ENCODE measurements around the gene GABRD.

GABRD gene

GRCh38 chr1:2047749-2048729 is 28.9 kb downstream of the GABRD start:
- no peak for FAIRE-seq
- DNase-seq (ENCODE audit: insufficient read length, low spot score) = no peak
- no peak for TF ChIP-seq CTCF (IDR thresholded peaks at IDR 0.05; ENCODE audit: insufficient read depth, missing control alignments)

- DNase-seq (ENCODE audit: insufficient read length, low spot score) (no peak), FAIRE-seq (no peak)
- TF ChIP-seq CTCF (IDR thresholded peaks at IDR 0.05; ENCODE audit: insufficient read depth, missing control alignments) = no peak
Observed at GRCh38 chr1:2049225-2049717, 30.1 kb downstream of the GABRD start.

- no peak for TF ChIP-seq CTCF (IDR thresholded peaks at IDR 0.05; ENCODE audit: insufficient read depth, missing control alignments)
- DNase-seq (ENCODE audit: insufficient read length, low spot score) = peak; percentile 51
- FAIRE-seq = no peak
Observed at GRCh38 chr1:2049718-2050431, 30.7 kb downstream of the GABRD start, which contains the start of gene PRKCZ. TSS of gene PRKCZ (plus strand) at chr1:2050411. CDS start at chr1:2050631, 220 bp downstream.

GRCh38 chr1:2050461-2050792 is 31.3 kb downstream of the GABRD start:
- no peak for FAIRE-seq
- no peak for DNase-seq (ENCODE audit: insufficient read length, low spot score)
- no peak for TF ChIP-seq CTCF (IDR thresholded peaks at IDR 0.05; ENCODE audit: insufficient read depth, missing control alignments)

- DNase-seq (ENCODE audit: insufficient read length, low spot score) (no peak), FAIRE-seq (no peak)
- no peak for TF ChIP-seq CTCF (IDR thresholded peaks at IDR 0.05; ENCODE audit: insufficient read depth, missing control alignments)
Observed at GRCh38 chr1:2050793-2051682, 31.9 kb downstream of the GABRD start.

GRCh38 chr1:2052054-2052679 is 33.0 kb downstream of the GABRD start:
- no peak for DNase-seq (ENCODE audit: insufficient read length, low spot score)
- TF ChIP-seq CTCF (IDR thresholded peaks at IDR 0.05; ENCODE audit: insufficient read depth, missing control alignments) = no peak
- FAIRE-seq = no peak

Data from D721Med (cell line).